Measurements from ENCODE around the gene GSTK1.

DNA sequence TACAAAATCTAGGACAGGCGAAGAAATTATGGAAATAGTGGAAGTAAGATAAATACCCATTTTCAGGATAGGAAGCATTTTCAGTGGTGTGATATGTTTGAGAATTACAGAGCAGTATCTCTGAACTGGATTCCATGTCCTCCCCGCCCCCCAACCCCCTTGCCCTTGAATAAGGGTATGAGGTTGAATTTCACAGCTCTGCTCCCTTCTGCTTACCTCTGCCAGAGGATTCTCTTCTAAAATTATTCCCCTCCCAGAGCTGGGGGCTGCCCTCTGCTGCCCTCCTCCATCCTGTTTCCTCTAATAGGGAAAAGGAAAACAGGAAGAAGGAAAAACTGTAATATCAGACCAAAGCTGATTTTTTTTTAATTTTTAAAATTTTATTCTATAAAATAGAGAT, 45.4 kb downstream of the GSTK1 start:
- no peak for TF ChIP-seq EZH2phosphoT487 (IDR thresholded peaks at IDR 0.05; ENCODE audit: insufficient read depth, low read depth)
- TF ChIP-seq EZH2 (IDR thresholded peaks at IDR 0.05; ENCODE audit: insufficient read depth, poor library complexity, severe bottlenecking), result no peak
